Stimulated activated CD4-positive, alpha-beta T cell treated with anti-CD3 and anti-CD28 coated beads, TNF-alpha, amount 100 ng/mL, for 24 hours (primary cell): ENCODE measurements around the gene KRTAP10-10.
"Not testable (repeated sequence)": the region's sequence is repeated elsewhere in the genome, so short reads cannot be mapped to it uniquely, and the experiment has no call there.

Source experiments
- DNase-seq, 3 experiments: peaks; one replicate each; pipeline ENCODE4 v3.0.0-alpha.2; 2020; ENCODE audit warnings: low read depth in 3 of 3

The KRTAP10-10 gene, protein sequence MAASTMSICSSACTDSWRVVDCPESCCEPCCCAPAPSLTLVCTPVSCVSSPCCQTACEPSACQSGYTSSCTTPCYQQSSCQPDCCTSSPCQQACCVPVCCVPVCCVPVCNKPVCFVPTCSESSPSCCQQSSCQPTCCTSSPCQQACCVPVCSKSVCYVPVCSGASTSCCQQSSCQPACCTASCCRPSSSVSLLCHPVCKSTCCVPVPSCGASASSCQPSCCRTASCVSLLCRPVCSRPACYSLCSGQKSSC

DNA sequence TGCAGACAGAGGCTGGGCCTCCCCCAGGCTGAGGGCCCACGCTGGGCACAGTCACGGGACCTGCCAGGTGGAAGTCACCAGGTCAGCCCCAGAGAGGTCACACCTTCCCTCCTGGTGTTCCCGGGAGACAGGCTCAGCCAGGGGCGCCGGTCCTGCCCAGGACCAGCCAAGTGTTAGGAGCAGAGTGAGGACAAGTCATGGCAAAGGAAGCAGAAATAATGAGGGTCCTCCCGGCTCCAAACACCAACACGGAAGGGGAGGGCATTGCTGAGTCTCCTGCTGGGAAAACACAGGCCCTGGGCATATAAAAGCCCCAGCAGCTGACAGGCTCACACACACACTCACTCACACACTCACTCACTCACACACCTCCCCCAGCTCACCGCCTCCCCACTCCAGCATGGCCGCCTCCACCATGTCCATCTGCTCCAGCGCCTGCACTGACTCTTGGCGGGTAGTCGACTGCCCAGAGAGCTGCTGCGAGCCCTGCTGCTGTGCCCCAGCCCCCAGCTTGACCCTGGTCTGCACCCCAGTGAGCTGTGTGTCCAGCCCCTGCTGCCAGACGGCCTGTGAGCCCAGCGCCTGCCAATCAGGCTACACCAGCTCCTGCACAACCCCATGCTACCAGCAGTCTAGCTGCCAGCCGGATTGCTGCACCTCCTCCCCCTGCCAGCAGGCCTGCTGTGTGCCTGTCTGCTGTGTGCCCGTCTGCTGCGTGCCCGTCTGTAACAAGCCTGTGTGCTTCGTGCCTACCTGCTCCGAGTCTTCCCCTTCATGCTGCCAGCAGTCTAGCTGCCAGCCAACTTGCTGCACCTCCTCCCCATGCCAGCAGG lies at the start of gene KRTAP10-10:
Gene KRTAP10-10 (plus strand): TSS at position 339 of the 833 bp plus-strand sequence. CDS start 62 bp downstream, at position 401.
- no peak for DNase-seq

DNA sequence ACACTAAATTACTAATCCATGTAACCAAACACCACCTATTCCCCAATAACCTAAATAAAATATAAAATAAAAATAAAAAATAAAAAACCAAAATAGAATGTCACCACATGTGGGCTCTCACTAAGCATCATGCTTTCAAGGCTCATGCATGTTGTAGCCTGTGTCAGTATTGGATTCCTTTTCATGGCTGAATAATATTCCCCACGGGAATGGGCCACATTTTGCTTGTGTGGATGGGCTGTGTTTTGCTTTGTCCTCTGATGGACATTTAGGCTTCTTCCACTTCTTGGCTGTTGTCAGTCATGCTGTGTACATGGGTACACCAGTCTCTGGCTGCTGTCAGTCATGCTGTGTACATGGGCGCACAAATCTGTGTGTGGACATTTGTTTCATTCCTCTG lies 48.1 kb upstream of the KRTAP10-10 start:
- no peak for DNase-seq

DNA sequence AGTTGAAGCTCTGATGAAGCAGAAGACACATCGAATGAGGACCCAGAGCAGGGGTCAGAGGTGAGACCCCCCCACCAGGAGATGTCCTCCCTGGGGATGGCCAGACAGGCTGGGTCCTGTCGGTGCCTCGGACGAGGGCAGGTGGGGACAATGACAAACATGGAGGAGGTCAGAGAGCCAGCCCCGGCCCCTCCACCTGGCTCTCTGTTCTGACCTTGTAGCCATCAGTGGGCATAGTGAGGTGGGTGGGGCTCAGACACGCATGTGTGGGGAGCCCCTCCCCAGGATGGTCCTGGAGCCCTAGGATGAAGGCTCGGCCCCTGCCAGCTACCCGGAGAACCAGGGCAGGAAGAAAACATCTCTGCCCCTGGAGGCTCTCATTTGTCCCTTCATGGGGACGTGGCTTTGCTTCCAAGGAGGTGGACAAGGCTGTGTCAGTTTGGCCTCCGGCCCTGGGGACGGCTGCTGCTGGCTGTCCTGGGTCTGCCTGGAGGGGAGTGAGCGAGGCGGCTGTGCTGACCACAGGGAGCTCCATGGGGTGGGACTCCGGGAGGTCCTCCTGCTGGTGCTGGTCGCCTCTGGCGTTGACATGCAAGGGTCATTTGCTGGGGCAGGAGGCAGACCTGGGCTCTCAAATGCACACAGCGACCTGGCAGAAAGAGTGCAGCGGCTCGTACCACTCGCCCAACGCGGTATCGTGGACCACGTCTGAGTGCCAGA lies 47.4 kb upstream of the KRTAP10-10 start:
- DNase-seq, result no peak

DNA sequence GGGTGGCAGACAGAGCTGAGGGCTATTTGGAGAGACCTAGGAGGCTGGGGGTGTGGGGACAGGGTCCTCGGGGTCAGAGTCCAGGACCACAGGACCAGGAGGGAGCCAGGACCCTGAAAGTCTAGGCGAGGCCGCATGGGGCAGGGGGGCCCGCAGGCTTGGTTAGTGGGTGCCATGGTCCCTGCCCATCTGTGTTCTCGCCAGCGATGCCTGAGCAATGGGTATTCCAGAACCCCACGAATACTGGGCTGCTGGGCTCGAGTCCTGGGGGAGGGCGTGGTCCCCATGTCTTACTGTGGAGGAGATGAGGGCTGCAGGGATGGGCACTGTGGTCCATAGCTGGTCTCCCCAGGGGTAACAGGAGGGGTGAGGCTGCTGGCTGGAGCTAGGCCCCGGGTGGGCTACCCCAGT lies 46.8 kb upstream of the KRTAP10-10 start:
- DNase-seq, result no peak

DNA sequence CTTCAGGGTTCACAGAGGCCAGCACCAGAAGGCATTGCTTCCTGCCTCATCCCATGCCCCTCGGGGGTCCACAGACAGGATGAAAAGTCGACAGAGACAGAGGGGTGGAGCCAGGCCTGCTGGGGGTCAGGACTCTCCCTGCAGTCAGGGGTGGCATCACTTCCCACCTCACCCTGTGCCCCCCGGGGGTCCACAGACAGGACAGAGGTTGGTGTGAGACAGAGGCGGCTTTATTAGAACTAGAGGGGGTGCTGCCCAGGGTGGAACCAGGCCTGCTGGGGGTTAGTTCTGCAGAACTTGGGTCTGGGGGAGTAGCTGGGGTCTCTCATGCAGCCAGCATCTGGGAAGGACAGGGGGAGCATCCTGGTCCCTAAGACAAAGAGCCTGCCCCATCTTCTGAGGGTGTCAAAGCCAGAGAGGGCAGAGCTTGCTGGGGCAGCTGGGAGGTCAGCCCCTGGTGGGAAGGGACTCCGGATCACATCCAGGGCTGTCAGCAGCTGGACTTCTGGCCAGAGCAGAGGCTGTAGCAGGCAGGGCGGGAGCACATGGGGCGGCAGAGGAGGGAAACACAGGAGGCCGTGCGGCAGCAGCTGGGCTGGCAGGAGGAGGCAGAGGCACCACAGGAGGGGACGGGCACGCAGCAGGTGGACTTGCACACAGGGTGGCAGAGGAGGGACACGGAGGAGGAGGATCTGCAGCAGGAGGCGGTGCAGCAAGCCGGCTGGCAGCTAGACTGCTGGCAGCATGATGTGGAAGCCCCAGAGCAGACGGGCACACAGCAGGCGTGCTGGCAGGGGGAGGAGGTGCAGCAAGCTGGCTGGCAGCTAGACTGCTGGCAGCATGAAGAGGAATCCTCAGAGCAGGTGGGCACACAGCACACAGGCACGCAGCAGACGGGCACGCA lies 46.0 kb upstream of the KRTAP10-10 start:
- not testable (repeated sequence) for DNase-seq

DNA sequence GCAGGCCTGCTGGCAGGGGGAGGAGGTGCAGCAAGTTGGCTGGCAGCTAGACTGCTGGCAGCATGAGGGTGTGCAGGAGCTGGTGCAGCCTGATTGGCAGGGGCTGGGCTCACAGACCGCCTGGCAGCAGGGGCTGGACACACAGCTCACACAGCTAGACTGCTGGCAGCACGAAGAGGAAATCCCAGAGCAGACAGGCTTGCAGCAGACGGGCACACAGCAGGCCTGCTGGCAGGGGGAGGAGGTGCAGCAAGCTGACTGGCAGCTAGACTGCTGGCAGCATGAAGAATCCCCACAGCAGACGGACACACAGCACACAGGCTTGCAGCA lies 45.4 kb upstream of the KRTAP10-10 start:
- not testable (repeated sequence) for DNase-seq

DNA sequence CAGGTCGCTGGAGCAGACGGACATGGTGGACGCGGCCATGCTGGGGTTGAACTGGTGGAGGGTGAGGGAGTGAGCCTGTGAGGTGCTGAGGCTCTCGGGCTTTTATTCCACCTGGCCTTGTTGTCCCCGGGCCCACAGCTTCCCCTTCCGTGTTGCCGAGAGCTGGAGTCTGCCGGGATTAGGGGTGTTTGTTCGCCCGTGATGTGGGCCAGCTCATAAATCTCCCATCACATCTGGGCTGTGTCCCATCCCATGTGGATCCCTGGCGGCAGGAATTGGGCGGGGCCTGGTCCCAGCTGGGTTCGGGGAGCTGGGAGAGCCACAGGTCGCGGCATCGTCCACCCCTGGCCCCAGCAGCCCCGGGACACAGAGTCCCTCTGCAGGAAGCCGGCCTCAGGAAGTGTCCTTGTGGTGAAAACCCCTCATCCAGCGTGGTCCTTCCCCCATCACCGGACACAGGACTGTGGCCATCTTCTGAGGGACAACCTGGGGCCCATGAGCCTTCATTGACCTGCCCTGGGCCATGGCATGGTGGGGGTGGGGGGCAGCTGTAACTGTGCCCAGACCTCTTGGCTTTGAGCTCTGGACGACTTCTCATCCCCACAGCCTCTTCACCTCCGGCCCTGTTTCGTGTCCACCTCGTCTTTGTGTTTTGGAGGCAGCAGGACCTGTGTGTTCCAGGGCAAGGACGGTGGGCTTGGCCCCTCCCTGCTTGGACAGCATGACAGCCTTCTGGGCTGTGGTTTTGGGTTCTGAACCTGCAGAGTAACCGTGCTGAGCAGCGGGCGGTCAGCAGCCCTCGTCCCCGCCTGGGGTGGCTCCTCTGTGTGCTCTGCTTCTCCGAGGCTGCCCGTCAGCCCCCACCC lies 44.5 kb upstream of the KRTAP10-10 start, which contains the start of gene KRTAP10-6:
Gene KRTAP10-6 (minus strand): TSS at position 60 of the 866 bp plus-strand sequence. CDS start 21 bp downstream, at position 39.
- DNase-seq, result no peak

DNA sequence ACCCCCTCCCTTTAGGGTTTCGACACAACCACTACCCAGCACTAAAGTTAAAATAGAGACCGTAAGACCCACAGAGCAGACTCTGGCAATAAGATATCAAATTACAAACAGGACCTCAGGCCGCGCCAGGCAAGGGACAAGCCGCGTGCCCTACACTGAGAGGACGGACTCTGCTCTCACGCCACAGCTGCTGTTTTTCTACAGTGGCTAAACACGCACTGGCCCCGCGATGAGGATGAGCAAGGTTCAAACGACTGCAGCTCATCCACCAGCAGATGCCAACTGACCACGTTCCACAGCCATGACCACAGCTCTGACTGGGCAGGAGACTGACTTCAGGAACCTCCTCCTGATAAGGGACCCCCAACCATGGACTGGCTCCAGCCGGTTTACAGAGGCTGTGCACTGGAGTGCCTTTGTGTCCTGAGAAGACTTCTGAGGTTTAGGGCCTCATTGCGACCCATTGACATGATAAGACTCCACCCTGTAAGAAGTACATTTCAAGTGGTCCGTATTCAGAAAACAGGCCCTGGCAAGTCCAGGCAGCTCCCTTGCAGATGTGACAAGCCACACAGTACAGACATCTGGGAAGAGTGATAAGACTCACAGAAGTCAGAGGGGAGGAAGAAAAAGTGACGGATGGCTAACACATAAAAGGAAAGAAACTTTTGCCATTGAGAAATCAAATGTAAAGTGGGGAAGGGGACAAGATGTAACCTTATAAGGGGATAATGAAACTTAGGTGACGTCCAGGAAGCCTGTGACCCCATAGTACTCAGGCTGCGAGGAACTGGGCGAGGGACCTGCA lies 43.4 kb upstream of the KRTAP10-10 start:
- no peak for DNase-seq

DNA sequence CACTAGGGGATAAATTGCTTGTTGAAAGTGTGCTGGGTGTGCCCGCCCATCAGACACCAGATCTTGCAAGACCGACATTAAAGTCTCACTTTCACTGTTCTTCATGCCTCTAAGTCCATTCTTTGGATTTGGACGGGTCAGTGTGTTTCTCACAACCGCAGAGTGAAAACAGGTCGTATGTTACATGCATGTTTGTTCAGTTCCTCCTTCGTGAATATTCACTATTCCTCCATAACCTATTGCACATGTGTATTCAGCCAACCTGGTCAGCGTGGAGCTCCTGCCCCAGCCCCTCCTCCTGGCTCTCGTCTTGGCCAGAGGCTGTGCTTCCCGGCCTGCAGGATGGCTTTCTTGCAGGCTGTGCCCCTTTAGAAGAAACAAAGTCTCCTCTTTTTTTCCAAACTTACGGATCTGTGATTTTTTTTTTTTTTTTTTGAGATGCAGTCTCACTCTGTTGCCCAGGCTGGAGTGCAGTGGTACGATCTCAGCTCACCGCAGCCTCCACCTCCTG lies 42.7 kb upstream of the KRTAP10-10 start:
- DNase-seq, result no peak

DNA sequence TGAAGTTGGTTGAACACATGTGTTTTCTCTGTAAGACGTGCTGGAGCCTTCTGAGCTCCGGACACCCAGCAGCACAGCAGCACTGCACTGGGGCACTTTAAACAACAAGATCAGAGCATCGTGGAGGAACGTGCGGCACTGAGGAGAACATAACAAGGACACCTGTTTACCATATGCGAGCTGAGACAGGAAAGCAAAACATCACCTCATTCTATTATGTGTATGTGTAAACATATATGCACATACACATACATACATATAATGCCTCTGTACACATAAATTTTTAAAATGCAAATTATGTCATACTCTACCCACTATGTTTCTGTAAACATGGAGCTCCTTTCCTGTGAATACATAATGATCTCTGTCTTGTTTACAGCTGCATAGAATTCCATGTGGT lies 41.6 kb upstream of the KRTAP10-10 start:
- no peak for DNase-seq

DNA sequence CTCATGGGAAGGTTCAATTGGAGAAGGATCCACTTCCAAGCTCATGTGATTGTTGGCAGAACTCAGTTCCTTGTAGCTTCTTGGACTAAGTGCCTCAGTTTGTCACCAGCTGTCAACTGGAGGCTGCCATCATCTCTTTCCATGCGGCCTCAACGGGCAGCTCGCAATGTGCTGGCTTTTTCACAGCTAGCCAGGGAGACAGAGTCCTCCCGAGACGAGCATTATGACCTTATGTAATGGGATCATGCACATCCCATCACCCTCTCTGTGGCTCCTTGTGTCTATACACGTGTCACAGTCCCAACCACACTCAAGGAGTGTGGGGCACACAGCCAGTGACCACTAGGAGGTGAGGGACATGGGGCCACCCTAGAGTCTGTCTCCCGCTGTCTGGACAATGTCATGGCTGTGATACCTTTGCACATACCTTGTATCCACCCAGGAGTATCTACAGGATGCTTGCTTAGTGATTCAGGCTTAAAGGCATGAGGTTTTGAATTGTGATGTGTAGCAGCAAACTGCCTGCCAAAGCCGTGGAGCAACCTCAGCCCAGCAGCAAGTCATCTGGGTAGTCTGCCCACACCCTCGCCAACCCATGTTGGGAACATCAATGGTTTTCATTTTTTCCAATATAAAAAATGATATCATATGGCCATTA lies 41.0 kb upstream of the KRTAP10-10 start:
- DNase-seq, result no peak

DNA sequence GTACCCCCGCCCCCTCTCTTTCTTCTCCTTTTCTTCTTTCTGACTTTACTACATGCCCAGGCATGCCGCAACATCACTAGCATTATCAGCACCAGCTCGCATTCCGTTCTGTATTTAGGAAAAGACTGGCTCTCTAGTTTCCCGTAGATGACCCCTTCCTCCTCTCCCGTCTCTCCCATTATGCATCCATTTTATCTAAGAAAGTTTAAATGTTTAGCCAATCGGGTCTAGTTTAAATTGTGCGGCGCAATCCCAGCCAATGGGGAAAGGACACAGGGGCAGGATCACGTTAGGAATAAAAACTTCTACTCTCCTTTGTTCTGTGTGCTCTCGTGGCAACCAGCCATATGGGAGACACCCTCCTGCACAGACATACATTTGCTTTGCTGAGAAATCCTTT lies 39.1 kb upstream of the KRTAP10-10 start:
- DNase-seq, result no peak

DNA sequence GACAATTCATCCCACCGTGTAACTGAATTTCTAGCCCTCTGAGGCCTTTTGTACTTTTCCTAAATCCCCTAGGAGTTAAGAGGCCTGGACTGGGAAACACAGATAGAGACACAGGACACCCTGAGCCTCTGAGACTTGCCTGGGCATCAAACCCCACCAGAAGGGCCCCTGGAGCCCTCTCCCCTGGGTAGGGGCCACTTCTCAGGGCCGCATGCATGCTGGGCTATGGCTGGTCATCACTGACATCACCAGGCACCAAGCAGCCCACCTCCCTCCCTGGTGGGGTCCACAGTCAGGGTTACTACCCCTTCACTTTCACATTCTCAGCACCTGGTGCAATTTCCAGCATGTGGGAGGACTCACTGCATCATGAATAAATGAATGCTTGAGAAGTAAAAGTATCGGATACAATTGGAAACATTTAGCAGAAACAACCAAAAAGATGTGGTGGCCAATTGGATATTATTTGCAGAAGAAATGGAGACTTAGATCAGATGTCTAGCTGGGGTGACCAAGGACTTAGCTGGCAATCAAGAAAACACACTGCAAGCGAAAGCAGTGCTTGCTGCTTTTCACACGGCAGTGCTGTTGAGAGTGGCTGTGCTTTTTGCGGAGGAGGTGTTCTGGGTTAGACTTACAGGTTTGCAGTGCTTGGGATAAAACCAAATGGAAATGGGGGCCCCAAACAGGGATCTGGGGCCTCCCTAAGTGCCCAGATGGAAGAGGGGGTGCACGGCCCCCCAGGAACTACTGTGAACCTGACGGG lies 37.7 kb upstream of the KRTAP10-10 start:
- no peak for DNase-seq

DNA sequence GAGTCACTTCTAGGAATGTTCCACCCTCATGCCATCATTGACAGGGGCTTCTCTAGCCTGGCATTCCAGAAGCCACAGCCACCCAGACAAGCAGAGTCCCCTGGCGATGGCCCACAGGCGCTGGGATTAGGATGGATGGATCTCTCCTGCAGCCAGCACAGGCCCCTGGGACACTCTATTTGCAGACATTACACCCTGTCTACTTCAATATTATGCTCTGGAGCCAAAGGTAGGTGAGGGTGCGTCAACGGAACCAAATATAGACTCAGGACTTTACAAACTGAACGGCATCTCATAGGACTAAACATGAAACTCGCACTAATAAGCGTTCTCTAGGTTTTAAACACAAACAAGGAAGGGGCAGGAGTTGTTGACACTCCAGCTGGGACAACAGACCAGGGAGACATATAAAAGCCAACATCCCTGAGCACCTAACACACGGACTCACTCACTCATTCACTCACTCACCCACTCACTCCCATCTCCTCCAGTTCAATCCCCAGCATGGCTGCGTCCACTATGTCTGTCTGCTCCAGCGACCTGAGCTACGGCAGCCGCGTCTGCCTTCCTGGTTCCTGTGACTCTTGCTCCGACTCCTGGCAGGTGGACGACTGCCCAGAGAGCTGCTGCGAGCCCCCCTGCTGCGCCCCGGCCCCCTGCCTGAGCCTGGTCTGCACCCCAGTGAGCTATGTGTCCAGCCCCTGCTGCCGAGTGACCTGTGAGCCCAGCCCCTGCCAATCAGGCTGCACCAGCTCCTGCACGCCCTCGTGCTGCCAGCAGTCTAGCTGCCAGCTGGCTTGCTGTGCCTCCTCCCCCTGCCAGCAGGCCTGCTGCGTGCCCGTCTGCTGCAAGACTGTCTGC lies 36.8 kb upstream of the KRTAP10-10 start, which contains the start of gene KRTAP10-7:
Gene KRTAP10-7 (plus strand): TSS at position 480 of the 861 bp plus-strand sequence. CDS start 25 bp downstream, at position 505.
- DNase-seq, result not testable (repeated sequence)

DNA sequence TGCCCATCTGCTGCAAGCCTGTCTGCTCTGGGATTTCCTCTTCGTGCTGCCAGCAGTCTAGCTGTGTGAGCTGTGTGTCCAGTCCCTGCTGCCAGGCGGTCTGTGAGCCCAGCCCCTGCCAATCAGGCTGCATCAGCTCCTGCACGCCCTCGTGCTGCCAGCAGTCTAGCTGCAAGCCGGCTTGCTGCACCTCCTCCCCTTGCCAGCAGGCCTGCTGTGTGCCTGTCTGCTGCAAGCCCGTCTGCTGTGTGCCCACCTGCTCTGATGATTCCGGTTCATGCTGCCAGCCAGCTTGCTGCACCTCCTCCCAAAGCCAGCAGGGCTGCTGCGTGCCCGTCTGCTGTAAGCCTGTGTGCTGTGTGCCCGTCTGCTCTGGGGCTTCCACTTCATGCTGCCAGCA lies 36.1 kb upstream of the KRTAP10-10 start:
- not testable (repeated sequence) for DNase-seq

DNA sequence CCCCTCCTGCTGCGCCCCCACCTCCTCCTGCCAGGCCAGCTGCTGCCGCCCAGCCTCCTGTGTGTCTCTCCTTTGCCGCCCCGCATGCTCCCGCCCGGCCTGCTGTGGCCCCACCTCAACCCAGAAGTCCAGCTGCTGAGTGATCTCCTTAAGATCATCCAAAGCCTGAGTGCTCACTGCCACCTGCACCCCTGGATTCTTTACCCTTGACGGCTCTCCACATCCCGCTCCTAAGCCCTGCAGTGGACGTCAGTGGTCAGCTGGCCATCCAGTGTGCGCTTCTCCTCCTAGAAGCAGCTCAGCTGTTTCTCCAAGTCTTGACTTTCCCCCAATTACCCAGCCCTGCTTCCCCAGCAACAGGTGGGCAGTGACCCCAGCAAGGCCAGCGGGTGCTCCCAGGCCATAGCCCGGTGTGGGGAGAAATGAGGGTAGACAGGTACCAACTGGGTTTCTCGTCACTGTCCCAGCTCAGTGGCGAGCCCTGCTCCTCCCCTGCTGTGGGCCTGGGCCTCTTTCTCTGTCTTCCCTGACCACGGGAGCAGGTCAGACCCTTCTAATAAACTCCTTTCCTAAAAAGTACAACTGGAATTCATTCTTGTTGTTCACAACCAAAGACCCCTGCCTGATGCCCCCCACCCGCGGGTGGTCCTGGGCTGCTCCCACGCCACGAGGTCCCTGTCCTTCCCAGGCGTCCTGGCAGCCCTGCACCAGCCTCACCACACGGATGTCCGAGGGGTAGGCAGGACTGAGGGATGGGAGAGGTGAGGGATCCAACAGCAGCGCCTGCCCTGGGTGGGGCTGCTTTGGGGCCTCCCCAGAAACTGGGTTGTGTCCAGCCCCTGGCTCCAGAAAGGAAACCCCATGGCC lies 35.3 kb upstream of the KRTAP10-10 start:
- DNase-seq, result no peak
